Measurements from ENCODE around the gene CAND1. TPM values are rescaled to one million over a fixed set of nuclear protein-coding genes. Genes with fewer than 3 reads are reported as not detected.

The CAND1 gene
- total RNA-seq, 5 donors from 2014 or later (not counting 1 experiment from before 2014, with no cell fraction given), result 91.4 to 113 (median 107) TPM

- ATAC-seq (replicated peaks in 1 of 4) (no peak), DNase-seq (no peak)
- no peaks in the 10 kb centered on the region for H3K9me3 ChIP-seq
- WGBS (ENCODE audit: insufficient coverage), result no CpG with 5 or more reads among the region's 3 CpGs
- no peaks in the 10 kb centered on the region for H3K27me3 ChIP-seq (replicated peaks in 1 of 2; ENCODE audit: control insufficient read depth in 2 of 2, extremely low read depth in 1 of 2, insufficient read depth in 2 of 2, low read length in 1 of 2)
- peaks cover 35% of the 10 kb centered on the region for H3K36me3 Mint-ChIP-seq
- H3K27ac ChIP-seq (ENCODE audit: low read length), result peak overlapping the region; percentile 14
- H3K4me1 Mint-ChIP-seq, result peaks cover 87 to 90% (median 89%) of the 10 kb centered on the region in 3 donors
- H3K27me3 Mint-ChIP-seq, result no peaks in the 10 kb centered on the region
- peak overlapping the region; percentile 19 to 54 (median 25) for H3K4me3 Mint-ChIP-seq
- H3K4me1 ChIP-seq (ENCODE audit: control insufficient read depth in 1 of 2, extremely low read depth in 1 of 2, insufficient read depth in 2 of 2, low read length in 2 of 2), result peaks cover 24 to 56% of the 10 kb centered on the region in 2 experiments
- CTCF ChIA-PET, result interaction anchor here in 1 of 2 donors (0.5 to 0.6 kb wide), 2 partner anchors 41 to 962 kb away, joined by 3 read pairs; no protein-coding TSS in a partner anchor
- H3K4me3 ChIP-seq (ENCODE audit: control insufficient read depth in 1 of 2, extremely low read depth in 1 of 2, low read length in 1 of 2), result no peak overlapping the region
- H3K27ac Mint-ChIP-seq, result peak overlapping the region; percentile 35 to 76
- peaks cover 0 to 3% of the 10 kb centered on the region in 2 donors for H3K36me3 ChIP-seq (ENCODE audit: control insufficient read depth in 2 of 2, extremely low read depth in 1 of 2, insufficient read depth in 1 of 2, low read length in 1 of 2)
- H3K9me3 Mint-ChIP-seq, result no peaks in the 10 kb centered on the region
- POLR2A ChIA-PET, result no interaction called here
Measured at GRCh38 chr12:67274186-67274585, 5.0 kb downstream of the CAND1 start.

GRCh38 chr12:67275380-67275913 is 6.3 kb downstream of the CAND1 start:
- ChIA-PET POLR2A (no interaction called here), CTCF (no interaction called here)
- 80% methylated on average over 1 of the region's 6 CpGs for WGBS (ENCODE audit: insufficient coverage)
- peak overlapping the region; percentile 34 to 83 for H3K27ac Mint-ChIP-seq
- Histone ChIP-seq H3K4me3 (ENCODE audit: control insufficient read depth in 1 of 2, extremely low read depth in 1 of 2, low read length in 1 of 2) (no peak overlapping the region), H3K27ac (ENCODE audit: low read length) (no peak overlapping the region), H3K4me1 (ENCODE audit: control insufficient read depth in 1 of 2, extremely low read depth in 1 of 2, insufficient read depth in 2 of 2, low read length in 2 of 2) (peaks cover 24 to 58% of the 10 kb centered on the region in 2 experiments), H3K9me3 (no peaks in the 10 kb centered on the region), H3K27me3 (replicated peaks in 1 of 2; ENCODE audit: control insufficient read depth in 2 of 2, extremely low read depth in 1 of 2, insufficient read depth in 2 of 2, low read length in 1 of 2) (no peaks in the 10 kb centered on the region), H3K36me3 (ENCODE audit: control insufficient read depth in 2 of 2, extremely low read depth in 1 of 2, insufficient read depth in 1 of 2, low read length in 1 of 2) (peaks cover 0 to 3% of the 10 kb centered on the region in 2 donors)
- DNase-seq (no peak), ATAC-seq (replicated peaks in 1 of 4) (no peak)
- H3K4me3 Mint-ChIP-seq, result peak overlapping the region; percentile 22 to 54 (median 54)
- no peaks in the 10 kb centered on the region for H3K27me3 Mint-ChIP-seq
- H3K36me3 Mint-ChIP-seq, result peaks cover 35% of the 10 kb centered on the region
- peaks cover 93 to 95% (median 95%) of the 10 kb centered on the region in 3 donors for H3K4me1 Mint-ChIP-seq
- H3K9me3 Mint-ChIP-seq, result no peaks in the 10 kb centered on the region

- ATAC-seq (replicated peaks in 1 of 4) (no peak), DNase-seq (no peak)
- H3K27me3 Mint-ChIP-seq, result no peaks in the 10 kb centered on the region
- H3K36me3 ChIP-seq (ENCODE audit: control insufficient read depth in 2 of 2, extremely low read depth in 1 of 2, insufficient read depth in 1 of 2, low read length in 1 of 2), result peaks cover 0 to 3% of the 10 kb centered on the region in 2 donors
- no peak overlapping the region for H3K27ac Mint-ChIP-seq
- peaks cover 92 to 93% (median 92%) of the 10 kb centered on the region in 3 donors for H3K4me1 Mint-ChIP-seq
- 67% methylated on average over 3 of the region's 3 CpGs for whole genome bisulfite sequencing (ENCODE audit: insufficient coverage)
- H3K27ac ChIP-seq (ENCODE audit: low read length), result no peak overlapping the region
- H3K36me3 Mint-ChIP-seq, result peaks cover 38% of the 10 kb centered on the region
- no peaks in the 10 kb centered on the region for H3K9me3 Mint-ChIP-seq
- H3K4me1 ChIP-seq (ENCODE audit: control insufficient read depth in 1 of 2, extremely low read depth in 1 of 2, insufficient read depth in 2 of 2, low read length in 2 of 2), result peaks cover 19 to 49% of the 10 kb centered on the region in 2 experiments
- no peaks in the 10 kb centered on the region for H3K9me3 ChIP-seq
- ChIA-PET CTCF (no interaction called here), POLR2A (no interaction called here)
- H3K27me3 ChIP-seq (replicated peaks in 1 of 2; ENCODE audit: control insufficient read depth in 2 of 2, extremely low read depth in 1 of 2, insufficient read depth in 2 of 2, low read length in 1 of 2), result no peaks in the 10 kb centered on the region
- H3K4me3 Mint-ChIP-seq, result peak overlapping the region in 1 of 3 donors; percentile 54
- H3K4me3 ChIP-seq (ENCODE audit: control insufficient read depth in 1 of 2, extremely low read depth in 1 of 2, low read length in 1 of 2), result no peak overlapping the region
Measured at GRCh38 chr12:67276421-67276820, 7.3 kb downstream of the CAND1 start.

GRCh38 chr12:67279637-67280036 is 10.5 kb downstream of the CAND1 start:
- ChIA-PET CTCF (no interaction called here), POLR2A (interaction anchor here in 1 of 2 donors (0.6 kb wide), 1 partner anchor 9 kb away, joined by 3 read pairs; no protein-coding TSS in a partner anchor)
- WGBS (ENCODE audit: insufficient coverage), result no CpG with 5 or more reads among the region's 1 CpG
- Mint-ChIP-seq H3K9me3 (no peaks in the 10 kb centered on the region), H3K4me1 (peaks cover 78 to 83% (median 80%) of the 10 kb centered on the region in 3 donors), H3K4me3 (no peak overlapping the region), H3K27me3 (no peaks in the 10 kb centered on the region), H3K36me3 (peaks cover 45% of the 10 kb centered on the region), H3K27ac (no peak overlapping the region)
- no peaks in the 10 kb centered on the region for H3K9me3 ChIP-seq
- H3K36me3 ChIP-seq (ENCODE audit: control insufficient read depth in 2 of 2, extremely low read depth in 1 of 2, insufficient read depth in 1 of 2, low read length in 1 of 2), result peaks cover 0 to 15% of the 10 kb centered on the region in 2 donors
- no peaks in the 10 kb centered on the region for H3K27me3 ChIP-seq (replicated peaks in 1 of 2; ENCODE audit: control insufficient read depth in 2 of 2, extremely low read depth in 1 of 2, insufficient read depth in 2 of 2, low read length in 1 of 2)
- no peak for ATAC-seq (replicated peaks in 1 of 4)
- no peak overlapping the region for H3K4me3 ChIP-seq (ENCODE audit: control insufficient read depth in 1 of 2, extremely low read depth in 1 of 2, low read length in 1 of 2)
- no peak for DNase-seq
- no peak overlapping the region for H3K27ac ChIP-seq (ENCODE audit: low read length)
- peaks cover 10 to 29% of the 10 kb centered on the region in 2 experiments for H3K4me1 ChIP-seq (ENCODE audit: control insufficient read depth in 1 of 2, extremely low read depth in 1 of 2, insufficient read depth in 2 of 2, low read length in 2 of 2)

- Mint-ChIP-seq H3K4me3 (no peak overlapping the region), H3K36me3 (peaks cover 44% of the 10 kb centered on the region), H3K27me3 (no peaks in the 10 kb centered on the region), H3K4me1 (peaks cover 78 to 83% (median 80%) of the 10 kb centered on the region in 3 donors), H3K27ac (no peak overlapping the region), H3K9me3 (no peaks in the 10 kb centered on the region)
- no peak for ATAC-seq (replicated peaks in 1 of 4)
- WGBS (ENCODE audit: insufficient coverage), result no CpG with 5 or more reads among the region's 4 CpGs
- POLR2A ChIA-PET, result interaction anchor here (0.6 kb wide), 2 partner anchors 9 to 22 kb away, joined by 3 read pairs; no protein-coding TSS in a partner anchor
- no peak for DNase-seq
- Histone ChIP-seq H3K9me3 (no peaks in the 10 kb centered on the region), H3K27me3 (replicated peaks in 1 of 2; ENCODE audit: control insufficient read depth in 2 of 2, extremely low read depth in 1 of 2, insufficient read depth in 2 of 2, low read length in 1 of 2) (no peaks in the 10 kb centered on the region), H3K27ac (ENCODE audit: low read length) (no peak overlapping the region), H3K36me3 (ENCODE audit: control insufficient read depth in 2 of 2, extremely low read depth in 1 of 2, insufficient read depth in 1 of 2, low read length in 1 of 2) (peaks cover 0 to 13% of the 10 kb centered on the region in 2 donors), H3K4me1 (ENCODE audit: control insufficient read depth in 1 of 2, extremely low read depth in 1 of 2, insufficient read depth in 2 of 2, low read length in 2 of 2) (peaks cover 8 to 26% of the 10 kb centered on the region in 2 experiments), H3K4me3 (ENCODE audit: control insufficient read depth in 1 of 2, extremely low read depth in 1 of 2, low read length in 1 of 2) (no peak overlapping the region)
- CTCF ChIA-PET, result interaction anchor here in 1 of 2 donors (1.0 kb wide), 1 partner anchor 9 kb away, joined by 3 read pairs; no protein-coding TSS in a partner anchor
Measured at GRCh38 chr12:67280088-67280487, 10.9 kb downstream of the CAND1 start.

GRCh38 chr12:67280572-67280971 is 11.4 kb downstream of the CAND1 start:
- ATAC-seq (replicated peaks in 1 of 4) (no peak), DNase-seq (no peak)
- peaks cover 77 to 81% (median 79%) of the 10 kb centered on the region in 3 donors for H3K4me1 Mint-ChIP-seq
- no peak overlapping the region for H3K4me3 Mint-ChIP-seq
- no peaks in the 10 kb centered on the region for H3K27me3 Mint-ChIP-seq
- H3K27ac ChIP-seq (ENCODE audit: low read length), result no peak overlapping the region
- no peaks in the 10 kb centered on the region for H3K9me3 ChIP-seq
- H3K4me1 ChIP-seq (ENCODE audit: control insufficient read depth in 1 of 2, extremely low read depth in 1 of 2, insufficient read depth in 2 of 2, low read length in 2 of 2), result peaks cover 5 to 22% of the 10 kb centered on the region in 2 experiments
- CTCF ChIA-PET, result interaction anchor here in 1 of 2 donors (1.0 kb wide), 2 partner anchors 10 to 11 kb away, joined by 3 read pairs; no protein-coding TSS in a partner anchor
- no peak overlapping the region for H3K27ac Mint-ChIP-seq
- H3K36me3 Mint-ChIP-seq, result peaks cover 41% of the 10 kb centered on the region
- H3K36me3 ChIP-seq (ENCODE audit: control insufficient read depth in 2 of 2, extremely low read depth in 1 of 2, insufficient read depth in 1 of 2, low read length in 1 of 2), result peaks cover 0 to 15% of the 10 kb centered on the region in 2 donors
- WGBS (ENCODE audit: insufficient coverage), result no CpG with 5 or more reads among the region's 2 CpGs
- no peaks in the 10 kb centered on the region for H3K27me3 ChIP-seq (replicated peaks in 1 of 2; ENCODE audit: control insufficient read depth in 2 of 2, extremely low read depth in 1 of 2, insufficient read depth in 2 of 2, low read length in 1 of 2)
- H3K9me3 Mint-ChIP-seq, result no peaks in the 10 kb centered on the region
- POLR2A ChIA-PET, result interaction anchor here (0.6 to 0.7 kb wide), 3 partner anchors 22 to 253 kb away, joined by 3 to 4 read pairs (median 3); no protein-coding TSS in a partner anchor
- H3K4me3 ChIP-seq (ENCODE audit: control insufficient read depth in 1 of 2, extremely low read depth in 1 of 2, low read length in 1 of 2), result no peak overlapping the region

Measured in T-cell (primary cell).